CD4-positive, alpha-beta T cell treated with Interleukin-10 for 1 hour (primary cell): ENCODE data around the gene DUSP8.
"Not testable (repeated sequence)": the region's sequence is repeated elsewhere in the genome, so short reads cannot be mapped to it uniquely, and the experiment has no call there.

ENCODE experiments used
- DNase-seq: peaks from one replicate; pipeline ENCODE4 v3.0.0-alpha.2; 2020

Gene DUSP8

GRCh38 chr11:1589191-1589963, 17.3 kb upstream of the DUSP8 start:
- peak; percentile 60 for DNase-seq

GRCh38 chr11:1586699-1587098, 14.6 kb upstream of the DUSP8 start:
- DNase-seq: no peak

GRCh38 chr11:1584661-1585370, 12.7 kb upstream of the DUSP8 start, which contains the start of gene KRTAP5-1:
KRTAP5-1 (minus strand) TSS chr11:1585283; CDS start chr11:1585249, 34 bp downstream.
- DNase-seq: not testable (repeated sequence)

- DNase-seq: not testable (repeated sequence)
Measured at GRCh38 chr11:1582909-1583308, 10.8 kb upstream of the DUSP8 start.

- DNase-seq: no peak
Measured at GRCh38 chr11:1581976-1582375, 9.9 kb upstream of the DUSP8 start.

GRCh38 chr11:1576825-1577224, 4.8 kb upstream of the DUSP8 start:
- DNase-seq: no peak

- not testable (repeated sequence) for DNase-seq
Measured at GRCh38 chr11:1575756-1576155, 3.7 kb upstream of the DUSP8 start.

- DNase-seq: no peak
Measured at GRCh38 chr11:1574933-1575242, 2.8 kb upstream of the DUSP8 start.

- peak; percentile 73 for DNase-seq
Measured at GRCh38 chr11:1574238-1574932, 2.3 kb upstream of the DUSP8 start.

GRCh38 chr11:1573903-1574237, 1.8 kb upstream of the DUSP8 start:
- no peak for DNase-seq

- peak; percentile 60 for DNase-seq
Measured at GRCh38 chr11:1573077-1573902, 1.2 kb upstream of the DUSP8 start.

- DNase-seq: no peak
Measured at GRCh38 chr11:1571760-1572196, 293 bp downstream of the DUSP8 start.

- DNase-seq: no peak
Measured at GRCh38 chr11:1570896-1571759, 943 bp downstream of the DUSP8 start.

GRCh38 chr11:1570531-1570895, 1.6 kb downstream of the DUSP8 start:
- DNase-seq: no peak

- DNase-seq: no peak
Measured at GRCh38 chr11:1570001-1570453, 2.0 kb downstream of the DUSP8 start.

- DNase-seq: no peak
Measured at GRCh38 chr11:1569251-1569780, 2.8 kb downstream of the DUSP8 start.

- peak; percentile 79 for DNase-seq
Measured at GRCh38 chr11:1568441-1568911, 3.6 kb downstream of the DUSP8 start.

GRCh38 chr11:1567721-1568100, 4.4 kb downstream of the DUSP8 start:
- no peak for DNase-seq

GRCh38 chr11:1567052-1567720, 4.9 kb downstream of the DUSP8 start:
- DNase-seq: no peak

- no peak for DNase-seq
Measured at GRCh38 chr11:1566381-1567051, 5.6 kb downstream of the DUSP8 start.

- no peak for DNase-seq
Measured at GRCh38 chr11:1565904-1566247, 6.2 kb downstream of the DUSP8 start.
